Colonic mucosa (tissue), 4 donors: ENCODE data around the gene KLK4. TPM values are rescaled to one million over a fixed set of nuclear protein-coding genes. Genes with fewer than 3 reads are reported as not detected.

ENCODE experiments used
- DNase-seq: peaks from one replicate; pipeline ENCODE4 v3.0.0-alpha.2; 2020
- H3K27ac ChIP-seq: fragments of 200-600 bp; one replicate; pipeline ENCODE4 v1.8.0; 2021
- H3K27me3 ChIP-seq: fragments of 200-600 bp; one replicate; pipeline ENCODE4 v1.8.0; 2021
- H3K36me3 ChIP-seq: fragments of 200-600 bp; one replicate; pipeline ENCODE4 v1.8.0; 2021
- H3K4me1 ChIP-seq: fragments of 200-600 bp; one replicate; pipeline ENCODE4 v1.8.0; 2021; ENCODE audit warnings: mild to moderate bottlenecking
- H3K4me3 ChIP-seq: fragments of 200-600 bp; one replicate; pipeline ENCODE4 v1.8.0; 2021
- H3K9ac ChIP-seq, 2 donors: one replicate each; pipeline ENCODE4 v1.7.0; 2013; ENCODE audit warnings: control low read depth in 2 of 2, low read depth in 2 of 2, low read length in 2 of 2
- H3K9me3 ChIP-seq: fragments of 200-600 bp; one replicate; pipeline ENCODE4 v1.8.0; 2021
- intact Hi-C: fragments of 100-400 bp; cut with DNase I; formaldehyde crosslinking; loops from one replicate; pipeline ENCODE4 v1.14.1; 2022
- total RNA-seq, 2 donors: library from RNA; stranded (reverse); fragmentation: NEBNext Ultra II Directional in 1 of 2; extraction: Animal tissue kit (Norgen Biotek cat#: 25700) in 1 of 2; gene quantifications; one replicate each; pipeline ENCODE4 v1.2.1, GENCODE V29; 2021
- TF ChIP-seq, protein P1 (sequence below): fragments of 200-600 bp; IDR thresholded peaks from one replicate; pipeline ENCODE4 v1.8.0; 2022; ENCODE audit warnings: antibody characterized with exemption, mild to moderate bottlenecking
- donor health status: healthy.
- donor health status: DM: no; HTN: no; CAD: no.
- donor health status: DM: no; HTN: no; CAD: no.

The KLK4 gene, protein sequence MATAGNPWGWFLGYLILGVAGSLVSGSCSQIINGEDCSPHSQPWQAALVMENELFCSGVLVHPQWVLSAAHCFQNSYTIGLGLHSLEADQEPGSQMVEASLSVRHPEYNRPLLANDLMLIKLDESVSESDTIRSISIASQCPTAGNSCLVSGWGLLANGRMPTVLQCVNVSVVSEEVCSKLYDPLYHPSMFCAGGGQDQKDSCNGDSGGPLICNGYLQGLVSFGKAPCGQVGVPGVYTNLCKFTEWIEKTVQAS
- 1 to 10 TPM; 1.2 to 2.0 TPM for total RNA-seq

GRCh38 chr19:50911206-50912101, at the start of gene KLK4:
TSS of gene KLK4 (minus strand) at chr19:50911395. CDS start at chr19:50910738, 657 bp downstream.
- Histone ChIP-seq H3K4me3 (no peak within 1 kb of the TSS), H3K36me3 (no peaks in the 10 kb centered on the region), H3K27me3 (peaks cover 29% of the 10 kb centered on the region), H3K9ac (no peak within 1 kb of the TSS), H3K9me3 (no peaks in the 10 kb centered on the region), H3K4me1 (no peaks in the 10 kb centered on the region), H3K27ac (no peak within 1 kb of the TSS)
- TF ChIP-seq, protein P1, sequence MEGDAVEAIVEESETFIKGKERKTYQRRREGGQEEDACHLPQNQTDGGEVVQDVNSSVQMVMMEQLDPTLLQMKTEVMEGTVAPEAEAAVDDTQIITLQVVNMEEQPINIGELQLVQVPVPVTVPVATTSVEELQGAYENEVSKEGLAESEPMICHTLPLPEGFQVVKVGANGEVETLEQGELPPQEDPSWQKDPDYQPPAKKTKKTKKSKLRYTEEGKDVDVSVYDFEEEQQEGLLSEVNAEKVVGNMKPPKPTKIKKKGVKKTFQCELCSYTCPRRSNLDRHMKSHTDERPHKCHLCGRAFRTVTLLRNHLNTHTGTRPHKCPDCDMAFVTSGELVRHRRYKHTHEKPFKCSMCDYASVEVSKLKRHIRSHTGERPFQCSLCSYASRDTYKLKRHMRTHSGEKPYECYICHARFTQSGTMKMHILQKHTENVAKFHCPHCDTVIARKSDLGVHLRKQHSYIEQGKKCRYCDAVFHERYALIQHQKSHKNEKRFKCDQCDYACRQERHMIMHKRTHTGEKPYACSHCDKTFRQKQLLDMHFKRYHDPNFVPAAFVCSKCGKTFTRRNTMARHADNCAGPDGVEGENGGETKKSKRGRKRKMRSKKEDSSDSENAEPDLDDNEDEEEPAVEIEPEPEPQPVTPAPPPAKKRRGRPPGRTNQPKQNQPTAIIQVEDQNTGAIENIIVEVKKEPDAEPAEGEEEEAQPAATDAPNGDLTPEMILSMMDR: no peak
- intact Hi-C loops: no loop called here
- DNase-seq: no peak

- Histone ChIP-seq H3K9me3 (no peaks in the 10 kb centered on the region), H3K4me1 (no peaks in the 10 kb centered on the region), H3K36me3 (no peaks in the 10 kb centered on the region), H3K9ac (no peak overlapping the region), H3K4me3 (no peak overlapping the region), H3K27ac (no peak overlapping the region), H3K27me3 (no peaks in the 10 kb centered on the region)
- no peak for DNase-seq
- intact Hi-C loops: no loop called here
- TF ChIP-seq, protein P1: no peak
Measured at GRCh38 chr19:50959731-50960500, 48.7 kb upstream of the KLK4 start.

DNA sequence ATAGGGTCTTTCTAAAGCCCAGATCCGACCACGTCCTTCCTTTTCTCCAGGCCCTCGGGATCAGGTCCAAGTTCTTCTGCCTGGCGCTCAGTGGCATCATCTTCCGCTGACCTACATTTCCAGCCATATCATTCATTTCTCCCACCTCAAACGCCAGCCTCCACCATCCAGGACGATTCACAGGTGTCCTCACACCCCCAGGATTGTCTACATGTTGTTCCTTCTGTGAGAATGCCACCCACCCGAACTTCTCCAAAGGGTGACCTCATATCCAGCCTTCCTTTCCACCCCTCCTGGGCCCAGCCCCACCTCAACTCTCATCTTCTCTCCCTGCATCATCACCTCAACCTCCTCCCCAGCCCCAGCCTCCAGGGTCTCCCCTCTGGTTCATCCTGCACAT, 46.4 kb upstream of the KLK4 start:
- Histone ChIP-seq H3K9ac (no peak overlapping the region), H3K4me3 (no peak overlapping the region), H3K4me1 (no peaks in the 10 kb centered on the region), H3K27me3 (no peaks in the 10 kb centered on the region), H3K9me3 (no peaks in the 10 kb centered on the region), H3K36me3 (no peaks in the 10 kb centered on the region), H3K27ac (no peak overlapping the region)
- no peak for DNase-seq
- TF ChIP-seq, protein P1: no peak
- intact Hi-C loops: no loop called here

- Histone ChIP-seq H3K36me3 (no peaks in the 10 kb centered on the region), H3K9me3 (no peaks in the 10 kb centered on the region), H3K27me3 (no peaks in the 10 kb centered on the region), H3K27ac (no peak within 1 kb of the TSS), H3K4me3 (no peak within 1 kb of the TSS), H3K4me1 (no peaks in the 10 kb centered on the region), H3K9ac (no peak within 1 kb of the TSS)
- DNase-seq: no peak
- intact Hi-C loops: no loop called here
- TF ChIP-seq, protein P1: no peak
Measured at GRCh38 chr19:50952910-50953309, 41.7 kb upstream of the KLK4 start, which contains the start of gene KLK5. TSS of gene KLK5 (minus strand) at chr19:50953038. CDS start at chr19:50952657, 381 bp downstream.

DNA sequence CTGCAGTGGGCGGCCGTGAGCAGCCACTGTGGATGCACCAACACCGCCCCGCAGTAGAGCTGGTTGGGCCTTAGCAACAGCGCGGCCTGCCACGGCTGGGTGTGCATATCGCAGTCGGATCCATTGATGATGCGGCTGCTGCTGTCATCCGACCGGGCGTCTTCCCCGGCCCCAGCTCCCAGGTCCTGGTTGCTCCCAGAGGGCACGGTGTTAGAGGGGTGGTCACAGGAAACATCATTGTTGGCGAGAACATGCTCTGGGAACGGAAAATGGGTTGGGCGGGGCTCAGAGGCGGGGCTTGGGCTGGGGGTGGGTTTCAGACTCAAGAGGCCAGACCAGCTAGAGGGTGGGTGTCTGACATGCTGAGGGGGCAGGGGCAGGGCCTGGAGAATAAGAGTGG, 38.7 kb upstream of the KLK4 start:
- DNase-seq: no peak
- Histone ChIP-seq H3K27me3 (no peaks in the 10 kb centered on the region), H3K27ac (no peak overlapping the region), H3K4me1 (no peaks in the 10 kb centered on the region), H3K36me3 (no peaks in the 10 kb centered on the region), H3K4me3 (no peak overlapping the region), H3K9ac (no peak overlapping the region), H3K9me3 (no peaks in the 10 kb centered on the region)
- TF ChIP-seq, protein P1: no peak
- intact Hi-C loops: no loop called here
